ENCODE data around the gene RAB11A. TPM values are rescaled to one million over a fixed set of nuclear protein-coding genes. Genes with fewer than 3 reads are reported as not detected.

The RAB11A gene
- 70.1 and 202 TPM in 2 replicates for total RNA-seq

GRCh38 chr15:65869126-65869953, at the start of gene RAB11A:
RAB11A (plus strand) TSS chr15:65869491; CDS start chr15:65869586, 95 bp downstream.

Other genes starting within 250 kb of the RAB11A start
- 3.5 and 4.1 TPM in 2 replicates for gene SLC24A1, start 247.6 kb upstream of the RAB11A start, total RNA-seq
- gene DENND4A, start 77.2 kb upstream of the RAB11A start, total RNA-seq: 10.7 and 17.7 TPM in 2 replicates

Data from bronchial smooth muscle cell (primary cell).